ENCODE results near the gene SP9.
"Not testable (repeated sequence)": the region's sequence is repeated elsewhere in the genome, so short reads cannot be mapped to it uniquely, and the experiment has no call there.

SP9 gene

GRCh38 chr2:174344716-174345461, 10.1 kb downstream of the SP9 start:
- DNase-seq (ENCODE audit: low read depth in 1 of 2, low spot score in 1 of 2): no peak

GRCh38 chr2:174350018-174350417, 15.3 kb downstream of the SP9 start:
- no peak for DNase-seq (ENCODE audit: low read depth in 1 of 2, low spot score in 1 of 2)

- DNase-seq (ENCODE audit: low read depth in 1 of 2, low spot score in 1 of 2): no peak
These were observed 15.9 kb downstream of the SP9 start for GRCh38 chr2:174350593-174351181.

- DNase-seq (ENCODE audit: low read depth in 1 of 2, low spot score in 1 of 2): no peak
These were observed 18.2 kb downstream of the SP9 start for GRCh38 chr2:174353004-174353403.

GRCh38 chr2:174356347-174356746, 21.6 kb downstream of the SP9 start:
- DNase-seq (ENCODE audit: low read depth in 1 of 2, low spot score in 1 of 2): no peak

GRCh38 chr2:174359663-174360062, 24.9 kb downstream of the SP9 start:
- not testable (repeated sequence) for DNase-seq (ENCODE audit: low read depth in 1 of 2, low spot score in 1 of 2)

- DNase-seq (ENCODE audit: low read depth in 1 of 2, low spot score in 1 of 2): no peak
These were observed 28.2 kb downstream of the SP9 start for GRCh38 chr2:174362949-174363348.

GRCh38 chr2:174363492-174364225, 28.9 kb downstream of the SP9 start:
- DNase-seq (ENCODE audit: low read depth in 1 of 2, low spot score in 1 of 2): not testable (repeated sequence)

- no peak for DNase-seq (ENCODE audit: low read depth in 1 of 2, low spot score in 1 of 2)
These were observed 29.9 kb downstream of the SP9 start for GRCh38 chr2:174364628-174365027.

- no peak for DNase-seq (ENCODE audit: low read depth in 1 of 2, low spot score in 1 of 2)
These were observed 30.8 kb downstream of the SP9 start for GRCh38 chr2:174365571-174365970.

- no peak for DNase-seq (ENCODE audit: low read depth in 1 of 2, low spot score in 1 of 2)
These were observed 33.9 kb downstream of the SP9 start for GRCh38 chr2:174368691-174369090.

- DNase-seq (ENCODE audit: low read depth in 1 of 2, low spot score in 1 of 2): no peak
These were observed 42.2 kb downstream of the SP9 start for GRCh38 chr2:174376967-174377366.

- no peak for DNase-seq (ENCODE audit: low read depth in 1 of 2, low spot score in 1 of 2)
These were observed 49.0 kb downstream of the SP9 start for GRCh38 chr2:174383796-174384195.

GRCh38 chr2:174385201-174385600, 50.4 kb downstream of the SP9 start:
- DNase-seq (ENCODE audit: low read depth in 1 of 2, low spot score in 1 of 2): no peak

Data from activated T-helper 1 cell treated with anti-CD3 and anti-CD28 coated beads, Interleukin-2, amount 50 U/mL, for 16 hours (primary cell).